Measurements from ENCODE around the gene AKAP12.
"Not testable (repeated sequence)": the region's sequence is repeated elsewhere in the genome, so short reads cannot be mapped to it uniquely, and the experiment has no call there.

Gene AKAP12

GRCh38 chr6:151310279-151310678 is 70.5 kb downstream of the AKAP12 start:
- no peak for DNase-seq (ENCODE audit: low read depth)

GRCh38 chr6:151310852-151311767 is 71.3 kb downstream of the AKAP12 start:
- DNase-seq (ENCODE audit: low read depth), result no peak

GRCh38 chr6:151313066-151313491 is 73.3 kb downstream of the AKAP12 start:
- DNase-seq (ENCODE audit: low read depth), result no peak

GRCh38 chr6:151315661-151316060 is 75.9 kb downstream of the AKAP12 start:
- DNase-seq (ENCODE audit: low read depth), result not testable (repeated sequence)

DNA sequence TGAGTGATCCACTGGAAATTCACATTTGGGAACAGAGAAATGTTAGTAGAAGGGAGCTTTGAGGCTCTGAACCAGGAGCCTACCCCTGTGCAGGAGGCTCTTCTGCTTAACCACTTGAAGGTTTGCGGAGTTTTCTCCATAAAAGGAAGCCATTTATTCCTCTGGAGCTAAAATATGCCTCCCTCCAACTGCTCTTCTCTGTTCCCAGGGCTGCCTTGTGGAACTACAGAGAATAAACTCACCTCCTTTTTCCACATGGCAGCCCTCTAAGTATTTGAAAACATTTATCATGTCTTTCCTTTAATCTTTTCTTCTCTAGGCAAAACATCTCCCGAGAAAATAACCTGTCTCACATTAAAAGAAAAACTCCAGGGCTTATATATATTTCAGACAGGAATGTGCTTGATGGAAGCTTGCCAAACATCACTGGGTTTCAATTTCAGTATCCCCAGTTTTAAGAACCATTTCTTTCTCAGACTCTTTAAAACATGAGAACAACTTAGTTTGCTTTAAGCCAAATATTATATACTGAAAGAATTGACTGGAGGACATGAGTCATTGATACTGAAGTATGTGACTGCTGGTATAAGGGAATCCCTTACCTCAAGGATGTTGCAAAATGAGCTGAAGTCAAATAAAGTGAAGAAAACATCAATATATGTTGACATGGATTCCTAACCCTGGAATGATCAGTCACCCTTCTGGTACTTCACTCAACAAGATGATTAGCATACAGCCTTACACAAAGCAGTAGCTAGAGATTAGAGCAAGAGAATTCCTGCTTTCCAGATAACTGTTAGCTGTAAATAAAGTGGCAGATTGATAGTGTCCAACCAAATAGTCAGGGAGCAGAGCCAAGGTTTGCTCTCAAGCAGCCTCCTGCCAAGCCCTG is 77.6 kb downstream of the AKAP12 start:
- no peak for DNase-seq (ENCODE audit: low read depth)

DNA sequence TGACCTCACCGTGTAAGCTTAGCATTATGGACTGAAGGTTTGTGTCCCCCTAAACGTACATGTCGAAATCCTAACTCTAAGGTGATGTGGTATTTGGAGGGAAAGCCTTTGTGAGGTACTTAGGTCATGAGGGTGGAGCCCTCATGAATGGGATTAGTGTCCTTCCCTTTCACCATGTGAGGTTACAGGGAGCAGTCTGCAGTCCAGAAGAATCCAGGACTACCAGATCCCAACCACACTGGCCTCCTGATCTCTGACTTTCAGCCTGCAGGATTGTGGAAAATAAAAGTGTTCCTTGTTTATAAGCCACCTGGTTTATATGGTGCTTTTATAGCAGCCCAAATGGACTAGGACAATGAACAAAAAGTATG is 78.2 kb downstream of the AKAP12 start:
- DNase-seq (ENCODE audit: low read depth), result no peak

- DNase-seq (ENCODE audit: low read depth), result no peak
Measured at GRCh38 chr6:151320140-151320539, 80.4 kb downstream of the AKAP12 start.

GRCh38 chr6:151321438-151321837 is 81.7 kb downstream of the AKAP12 start:
- DNase-seq (ENCODE audit: low read depth), result no peak

DNA sequence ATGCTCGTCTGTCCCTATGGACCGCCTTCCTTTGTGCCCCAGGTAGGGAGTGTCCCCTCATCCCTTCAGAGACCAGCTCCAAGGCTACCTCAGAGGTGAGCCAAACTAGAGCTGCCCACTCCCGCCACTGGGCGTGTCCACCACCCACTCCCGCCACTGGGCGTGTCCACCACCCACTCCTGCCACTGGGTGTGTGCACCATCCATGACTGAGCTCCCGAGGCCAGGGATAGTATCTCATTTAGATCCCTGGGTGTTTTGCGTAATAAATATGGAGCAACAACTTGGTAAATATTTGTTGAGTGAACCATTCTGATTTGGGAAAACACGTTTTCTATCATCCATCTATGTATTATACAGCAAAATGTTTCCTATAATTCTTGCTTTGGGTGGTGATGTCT is 82.8 kb downstream of the AKAP12 start:
- no peak for DNase-seq (ENCODE audit: low read depth)

DNA sequence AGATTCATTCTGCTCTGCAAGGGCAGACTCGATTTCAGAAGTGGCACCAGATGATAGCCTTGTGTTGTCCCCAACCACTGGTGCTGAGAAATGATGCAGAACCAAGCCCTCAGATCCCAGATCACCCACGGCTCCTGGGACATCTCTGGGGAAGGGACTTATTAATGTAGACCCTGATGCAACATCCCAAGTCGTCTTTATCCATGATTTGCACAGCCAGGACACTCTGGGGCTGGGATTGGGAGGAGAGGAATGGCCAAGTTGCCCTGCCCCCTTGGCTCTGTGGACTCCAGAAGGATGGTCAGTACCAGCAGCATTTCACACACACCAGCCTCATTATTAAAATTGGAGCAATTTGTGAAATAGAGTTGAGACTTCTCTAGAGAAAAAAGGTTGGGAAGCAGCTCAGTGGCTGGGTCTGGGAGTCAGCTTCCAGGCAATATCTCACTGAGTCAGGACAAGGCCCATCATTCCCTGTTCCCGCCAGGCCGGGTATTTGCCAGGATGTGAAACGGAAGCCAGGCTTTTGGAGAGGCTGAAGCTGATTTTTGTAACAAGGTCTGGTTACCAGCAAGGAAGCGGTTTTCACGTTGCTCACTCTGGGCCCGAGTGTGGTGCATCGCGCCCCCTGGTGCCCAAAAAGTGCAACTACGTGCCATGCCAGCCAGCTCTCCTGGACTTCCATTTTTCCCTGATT is 84.2 kb downstream of the AKAP12 start:
- DNase-seq (ENCODE audit: low read depth), result peak; percentile 51

DNA sequence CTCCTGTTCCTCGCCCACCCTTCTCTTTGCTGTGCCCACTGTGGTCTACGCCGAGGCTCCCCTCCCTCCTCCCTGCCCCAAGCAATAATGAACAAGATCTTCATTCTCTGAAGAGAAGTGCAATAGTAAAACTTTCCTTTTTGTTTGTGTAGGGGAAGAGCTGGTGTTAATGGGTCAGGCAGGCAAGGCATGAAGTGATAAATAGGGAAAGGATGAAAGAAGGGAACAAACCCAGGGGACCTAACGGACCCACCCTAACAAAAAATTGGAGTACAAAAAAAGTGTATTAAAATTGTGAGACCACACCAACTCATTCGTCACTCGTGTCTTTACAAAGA is 84.7 kb downstream of the AKAP12 start:
- DNase-seq (ENCODE audit: low read depth), result no peak

DNA sequence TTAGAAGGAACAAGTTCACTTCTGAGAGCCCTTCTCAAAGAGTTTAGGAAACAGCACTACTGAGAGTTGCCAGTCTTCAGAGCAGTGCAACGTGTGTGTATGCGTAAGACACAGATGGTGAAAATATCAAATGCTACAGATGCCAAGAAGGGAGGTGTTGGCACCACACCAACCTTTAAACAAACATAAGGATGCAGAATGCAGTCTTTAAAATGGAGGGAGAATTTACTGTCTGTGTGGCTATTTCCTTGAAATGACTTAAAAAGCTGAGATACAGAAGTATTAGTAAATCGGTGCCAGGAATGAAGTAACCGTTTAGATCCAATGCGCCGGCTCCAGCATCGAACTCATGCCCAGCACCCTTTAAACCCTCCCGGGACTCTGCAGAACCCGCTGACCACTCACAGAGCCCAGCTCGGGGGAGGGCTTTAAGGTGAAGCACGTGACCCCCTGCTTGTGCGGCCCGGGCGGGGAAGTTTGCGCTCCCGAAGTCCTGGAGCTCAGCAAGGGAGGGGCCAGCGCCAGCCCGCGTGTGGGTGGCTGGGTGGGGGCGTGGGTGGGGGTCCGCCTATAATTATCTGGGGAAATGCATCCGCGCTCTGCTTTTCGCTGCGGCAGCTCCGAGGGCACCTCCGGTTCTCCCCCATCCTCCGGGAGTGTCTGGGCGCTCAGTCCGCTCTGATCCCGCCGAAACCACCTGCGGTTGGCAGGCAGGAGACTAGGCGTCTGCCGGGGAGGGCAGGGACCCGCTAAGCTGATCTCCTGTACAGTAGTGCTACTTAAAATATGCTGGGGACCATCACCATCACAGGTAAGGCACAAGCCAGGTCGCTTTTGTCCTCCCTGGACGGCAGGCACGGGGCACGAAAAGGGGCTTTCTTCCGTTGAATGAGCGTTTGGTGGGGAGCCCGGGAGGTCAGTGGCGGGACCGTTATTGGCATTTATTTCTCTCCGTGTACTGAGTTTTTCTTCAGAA is 85.6 kb downstream of the AKAP12 start:
- no peak for DNase-seq (ENCODE audit: low read depth)

- DNase-seq (ENCODE audit: low read depth), result no peak
Measured at GRCh38 chr6:151326116-151326825, 86.5 kb downstream of the AKAP12 start.

DNA sequence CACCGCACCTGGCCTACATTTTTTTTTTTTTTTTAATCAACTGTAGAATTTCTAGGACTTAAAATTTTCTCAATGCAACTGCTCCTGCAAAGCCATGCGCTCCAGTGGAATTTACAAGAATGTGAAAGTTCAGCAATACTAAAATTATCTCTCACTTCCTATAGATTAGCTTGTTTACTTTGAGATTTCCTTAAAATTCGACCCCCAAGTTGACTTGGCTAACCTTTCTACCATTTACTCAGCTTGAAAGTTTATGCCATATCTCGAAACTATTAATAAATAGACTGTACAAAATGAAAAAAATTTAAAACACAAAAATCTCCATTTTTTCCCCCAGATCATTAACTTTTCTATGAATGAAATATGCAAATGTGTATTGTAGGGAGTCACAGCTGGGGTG is 87.3 kb downstream of the AKAP12 start:
- no peak for DNase-seq (ENCODE audit: low read depth)

GRCh38 chr6:151330130-151330696 is 90.4 kb downstream of the AKAP12 start:
- DNase-seq (ENCODE audit: low read depth), result no peak

DNA sequence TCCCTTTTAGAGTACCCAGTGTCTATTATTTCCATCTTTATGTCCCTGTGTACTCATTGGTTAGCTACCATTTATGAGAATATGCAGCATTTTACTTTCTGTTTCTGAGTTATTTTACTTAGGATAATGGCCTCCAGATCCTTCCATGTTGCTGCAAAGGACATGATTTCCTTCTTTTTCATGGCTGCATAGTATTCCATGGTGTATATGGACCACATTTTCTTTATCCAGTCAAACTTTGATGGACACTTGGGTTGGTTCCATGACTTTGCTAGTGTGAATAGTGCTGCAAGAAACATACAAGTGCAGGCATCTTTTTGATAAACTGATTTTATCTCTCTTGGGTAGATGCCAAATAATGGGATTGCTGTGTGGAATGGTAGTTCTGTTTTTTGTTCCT is 96.2 kb downstream of the AKAP12 start:
- DNase-seq (ENCODE audit: low read depth), result no peak

DNA sequence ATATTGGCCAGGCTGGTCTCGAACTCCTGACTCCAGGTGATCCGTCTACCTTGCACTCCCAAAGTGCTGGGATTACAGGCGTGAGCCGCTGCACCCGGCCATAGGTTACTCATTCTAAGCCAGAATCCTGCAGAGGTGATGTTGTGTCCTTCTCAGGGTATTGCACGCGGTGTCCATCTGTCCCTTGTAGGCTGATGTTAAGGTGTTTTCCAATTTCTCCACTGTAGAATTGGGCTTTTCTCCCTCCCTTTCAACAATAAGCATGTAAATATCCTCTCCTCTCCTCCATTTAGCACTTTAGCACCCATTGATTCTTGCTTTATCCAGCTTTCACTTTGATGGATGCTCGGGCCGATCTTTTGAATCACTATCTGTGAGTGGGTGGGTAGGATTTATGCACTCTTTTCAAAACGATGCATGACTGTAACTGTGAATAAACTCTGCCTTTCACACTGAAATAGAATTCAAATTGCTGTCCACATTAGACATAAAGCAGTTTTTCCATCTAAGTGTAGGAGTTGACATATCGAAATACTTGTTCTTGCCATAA is 99.0 kb downstream of the AKAP12 start:
- no peak for DNase-seq (ENCODE audit: low read depth)

DNA sequence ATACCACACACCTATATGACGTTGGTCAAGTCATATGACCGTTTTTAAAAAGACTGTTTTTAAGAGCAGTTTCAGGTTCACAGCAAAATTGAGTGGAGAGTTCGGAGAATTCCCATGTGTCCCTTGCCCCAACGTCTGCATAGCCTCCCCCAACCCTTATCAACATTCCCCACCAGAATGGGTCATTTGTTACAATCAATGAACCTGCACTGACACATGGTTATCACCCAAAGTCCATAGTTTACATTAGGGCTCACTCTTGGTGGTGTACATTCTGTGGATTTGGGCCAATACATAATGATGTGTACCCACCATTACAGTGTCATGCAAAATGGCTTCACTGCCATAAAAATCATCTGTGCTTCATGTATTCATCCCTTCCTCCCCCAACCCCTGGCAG is 99.6 kb downstream of the AKAP12 start:
- no peak for DNase-seq (ENCODE audit: low read depth)

DNA sequence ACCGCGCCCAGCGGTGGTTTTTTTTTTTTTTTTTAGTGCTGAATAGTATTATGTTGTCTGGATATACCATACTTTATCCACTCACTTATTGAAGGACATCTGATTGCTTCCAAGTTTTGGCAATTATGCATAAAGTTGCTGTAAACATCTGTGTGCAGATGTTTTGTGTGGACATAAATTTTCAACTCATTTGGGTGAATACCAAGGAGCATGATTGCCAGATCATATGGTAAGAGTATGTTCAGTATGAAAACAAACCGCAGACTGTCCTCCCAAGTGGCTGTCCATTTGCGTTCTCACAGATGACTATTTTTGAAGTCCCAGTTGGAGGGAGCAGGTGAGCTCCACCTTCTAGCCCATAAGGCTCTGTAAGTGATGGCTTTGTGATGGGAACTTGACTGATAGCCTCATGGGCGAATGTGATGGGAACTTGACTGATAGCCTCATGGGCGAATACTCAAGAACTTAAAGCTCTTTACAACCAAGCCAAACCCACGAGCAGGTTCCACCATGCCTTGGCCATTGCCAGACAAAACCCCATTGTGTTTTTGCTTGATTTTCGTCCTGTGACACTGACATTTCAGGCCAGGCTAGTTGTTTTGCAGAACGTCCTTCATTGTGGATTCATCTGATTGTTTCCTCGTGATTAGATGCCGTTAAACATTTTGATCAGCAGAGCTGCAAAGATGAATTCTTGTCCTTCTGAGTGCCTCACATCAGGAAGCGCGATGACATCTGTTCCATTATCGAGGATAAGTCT is 100.6 kb downstream of the AKAP12 start:
- DNase-seq (ENCODE audit: low read depth), result no peak

All from stimulated activated CD8-positive, alpha-beta memory T cell treated with anti-CD3 and anti-CD28 coated beads, Interleukin-15, amount 100 ng/mL, for 1 hour (primary cell).